ENCODE results near the gene LIX1L.

GRCh38 chr1:145990249-145990855 lies 32.5 kb upstream of the LIX1L start:
- TF ChIP-seq TCF12 (IDR thresholded peaks at IDR 0.05) (no peak), TCF12 (CRISPR knock-in tag; IDR thresholded peaks at IDR 0.05) (no peak), CEBPB (IDR thresholded peaks at IDR 0.05; ENCODE audit: borderline replicate concordance, low read depth, low read length) (peak; percentile 79), ZFX (CRISPR knock-in tag; IDR thresholded peaks at IDR 0.05; ENCODE audit: low read depth) (0 out of 2 replicates have a peak, but pooled peaks have one; percentile 19), ELF4 (CRISPR knock-in tag; IDR thresholded peaks at IDR 0.05; ENCODE audit: borderline replicate concordance) (no peak), ZNF629 (CRISPR knock-in tag; conservative IDR thresholded peaks at IDR 0.05) (no peak), ZBTB8A (CRISPR knock-in tag; IDR thresholded peaks at IDR 0.05; ENCODE audit: borderline replicate concordance, low read depth) (no peak), CTCF (CRISPR knock-in tag; IDR thresholded peaks at IDR 0.05) (no peak), ZNF513 (CRISPR knock-in tag; conservative IDR thresholded peaks at IDR 0.05) (no peak), SMC3 (IDR thresholded peaks at IDR 0.05; ENCODE audit: low read length) (no peak), ZNF121 (CRISPR knock-in tag; IDR thresholded peaks at IDR 0.05) (no peak), JUND (CRISPR knock-in tag; IDR thresholded peaks at IDR 0.05) (no peak), EHMT2 (IDR thresholded peaks at IDR 0.05; ENCODE audit: borderline replicate concordance, low read depth, low read length) (no peak), RFX5 (IDR thresholded peaks at IDR 0.05; ENCODE audit: low read depth, low read length) (no peak), TSC22D2 (CRISPR knock-in tag; IDR thresholded peaks at IDR 0.05; ENCODE audit: borderline replicate concordance) (no peak)

Measured in HepG2 (cell line).